A375 (cell line): ENCODE results near the gene SYNGAP1. TPM values are rescaled to one million over a fixed set of nuclear protein-coding genes. Genes with fewer than 3 reads are reported as not detected.

ENCODE experiments used
- small RNA-seq: library from RNA; depleted of rRNA; stranded (forward); fragments of <200 nt; gene quantifications from one replicate; pipeline ENCODE3, GENCODE V24; 2014
- total RNA-seq: library from RNA; depleted of rRNA; stranded (reverse); fragments of >200 nt; shearing (Covaris generic); gene quantifications from 2 replicates; pipeline ENCODE4 v1.2.3, GENCODE V29; 2014; rRNA removed

Gene SYNGAP1
- 3.6 and 4.1 TPM in 2 replicates for total RNA-seq

GRCh38 chr6:33419580-33420490 lies at the start of gene SYNGAP1:
Gene SYNGAP1 (plus strand): TSS chr6:33420065. CDS start chr6:33420265, 200 bp downstream.

GRCh38 chr6:33391278-33391921 lies 28.5 kb upstream of the SYNGAP1 start, which contains the start of gene KIFC1:
Gene KIFC1 (plus strand): TSS chr6:33391823. CDS start chr6:33391986, 163 bp downstream.

GRCh38 chr6:33410711-33411631 lies 8.9 kb upstream of the SYNGAP1 start, which contains the start of gene PHF1:
Gene PHF1 (plus strand): TSS chr6:33411014. CDS start chr6:33412264, 1,250 bp downstream.

GRCh38 chr6:33417903-33418689 lies 1.8 kb upstream of the SYNGAP1 start, which contains the start of gene CUTA:
Gene CUTA (minus strand): TSS chr6:33418107. CDS start chr6:33418000, 107 bp downstream.

GRCh38 chr6:33454009-33454946 lies 34.4 kb downstream of the SYNGAP1 start, which contains the start of gene ZBTB9:
Gene ZBTB9 (plus strand): TSS chr6:33454576. CDS start chr6:33455101, 525 bp downstream.

Small RNAs within 50 kb of the gene (small RNA-seq; reads per million reads assigned to genes)
- gene RPL35AP4 (not detected), gene ZBTB9 (not detected)

Other genes with a start within 250 kb of the SYNGAP1 start
- 4.9 and 7.6 TPM in 2 replicates for gene COL11A2, start 227.6 kb upstream of the SYNGAP1 start, total RNA-seq
- gene RXRB, start 219.4 kb upstream of the SYNGAP1 start, total RNA-seq: 23.0 and 23.8 TPM in 2 replicates
- 72.3 and 75.1 TPM in 2 replicates for gene SLC39A7, start 219.2 kb upstream of the SYNGAP1 start, total RNA-seq
- 19.9 and 28.1 TPM in 2 replicates for gene HSD17B8, start 215.4 kb upstream of the SYNGAP1 start, total RNA-seq
- gene RING1, start 211.6 kb upstream of the SYNGAP1 start, total RNA-seq: 33.7 and 37.4 TPM in 2 replicates
- gene VPS52, start 148.2 kb upstream of the SYNGAP1 start, total RNA-seq: 24.0 and 24.9 TPM in 2 replicates
- gene RPS18, start 148.0 kb upstream of the SYNGAP1 start, total RNA-seq: 5,548 and 5,916 TPM in 2 replicates
- 1.1 and 2.6 TPM in 2 replicates for gene B3GALT4, start 142.9 kb upstream of the SYNGAP1 start, total RNA-seq
- gene WDR46, start 130.8 kb upstream of the SYNGAP1 start, total RNA-seq: 127 and 134 TPM in 2 replicates
- 224 and 227 TPM in 2 replicates for gene PFDN6, start 130.5 kb upstream of the SYNGAP1 start, total RNA-seq
- gene RGL2, start 121.1 kb upstream of the SYNGAP1 start, total RNA-seq: 24.5 and 26.1 TPM in 2 replicates
- gene TAPBP, start 106.0 kb upstream of the SYNGAP1 start, total RNA-seq: 29.4 and 33.8 TPM in 2 replicates
- 12.6 and 14.3 TPM in 2 replicates for gene ZBTB22, start 102.3 kb upstream of the SYNGAP1 start, total RNA-seq
- 47.5 and 49.4 TPM in 2 replicates for gene DAXX, start 97.1 kb upstream of the SYNGAP1 start, total RNA-seq
- 34.4 and 37.4 TPM in 2 replicates for gene KIFC1, start 28.2 kb upstream of the SYNGAP1 start, total RNA-seq
- 19.8 and 23.8 TPM in 2 replicates for gene PHF1, start 9.1 kb upstream of the SYNGAP1 start, total RNA-seq
- gene CUTA, start 2.0 kb upstream of the SYNGAP1 start, total RNA-seq: 124 and 136 TPM in 2 replicates
- gene ZBTB9, start 34.5 kb downstream of the SYNGAP1 start, total RNA-seq: 3.9 and 7.3 TPM in 2 replicates
- 9.9 and 10.7 TPM in 2 replicates for gene BAK1, start 160.2 kb downstream of the SYNGAP1 start, total RNA-seq
- 35.4 and 35.8 TPM in 2 replicates for gene ITPR3, start 201.3 kb downstream of the SYNGAP1 start, total RNA-seq